Measurements from ENCODE around the gene NTN1. TPM values are rescaled to one million over a fixed set of nuclear protein-coding genes. Genes with fewer than 3 reads are reported as not detected.

Gene NTN1
- total and polyA plus RNA-seq, 2 of the 4 experiments (the other 2 are of a cell fraction): under 0.01 to 0.07 TPM

GRCh38 chr17:9269350-9270035 lies 248.2 kb downstream of the NTN1 start:
- Histone ChIP-seq H3K23ac (ENCODE audit: low read depth, low read length) (no peak overlapping the region), H4K5ac (ENCODE audit: low read depth, low read length) (no peak overlapping the region), H2AFZ (replicated peaks; ENCODE audit: low read length, poor library complexity) (no peak overlapping the region), H3K4ac (ENCODE audit: low read depth, low read length) (no peak overlapping the region), H3K36me3 (ENCODE audit: control insufficient read depth, insufficient read depth, low read length) (no peaks in the 10 kb centered on the region), H3K79me1 (ENCODE audit: low read depth in 1 of 2, low read length in 2 of 2) (no peaks in the 10 kb centered on the region), H4K20me1 (ENCODE audit: insufficient read depth, low read length) (no peaks in the 10 kb centered on the region), H3K56ac (ENCODE audit: extremely low read depth, insufficient read depth, low read length) (no peak overlapping the region), H4K91ac (ENCODE audit: insufficient read depth, low read depth, low read length) (no peak overlapping the region), H3K9me1 (ENCODE audit: insufficient read depth, low read length) (no peaks in the 10 kb centered on the region), H3K4me3 (ENCODE audit: insufficient read depth, low read depth, low read length) (no peak overlapping the region), H2BK5ac (ENCODE audit: low read depth, low read length, poor library complexity, severe bottlenecking) (no peak overlapping the region), H3K4me2 (ENCODE audit: low read depth, low read length) (no peak overlapping the region), H3K9ac (ENCODE audit: low read depth, low read length) (no peak overlapping the region), H3K14ac (replicated peaks; ENCODE audit: low read depth, low read length) (no peak overlapping the region), H4K8ac (ENCODE audit: low read depth in 2 of 2, low read length in 2 of 2) (no peak overlapping the region), H3K9me3 (ENCODE audit: control insufficient read depth, insufficient read depth, low read length) (no peaks in the 10 kb centered on the region), H2BK20ac (ENCODE audit: low read depth, low read length) (no peak overlapping the region), H3K27ac (ENCODE audit: insufficient read depth, low read length) (no peak overlapping the region), H2BK15ac (ENCODE audit: low read depth, low read length) (no peak overlapping the region), H3K18ac (ENCODE audit: low read depth, low read length) (no peak overlapping the region), H3K27me3 (ENCODE audit: control insufficient read depth, insufficient read depth, low read length) (no peaks in the 10 kb centered on the region), H3K4me1 (ENCODE audit: control insufficient read depth, insufficient read depth, low read length) (peaks cover 3% of the 10 kb centered on the region; the same call in 1 of the 2 replicates), H2BK120ac (ENCODE audit: low read depth, low read length) (no peak overlapping the region), H2AK9ac (replicated peaks; ENCODE audit: low read depth, low read length, poor library complexity) (no peak overlapping the region), H2AK5ac (ENCODE audit: low read depth, low read length) (no peak overlapping the region)
- DNase-seq: no peak
- intact Hi-C loops (cut with micrococcal nuclease) (loop anchor here (10.0 kb wide), 2 partner anchors 55 to 95 kb away; no protein-coding TSS in a partner anchor), in situ Hi-C loops (cut with MboI; ENCODE audit: low sequenced_read_pairs) (no loop called here), dilution Hi-C loops (cut with HindIII; ENCODE audit: low sequenced_read_pairs, unreplicated experiment) (no loop called here)
- WGBS, 2 experiments (ENCODE audit: extremely low coverage in 2 of 2, insufficient read length in 1 of 2): no CpG with 5 or more reads among the region's 7 CpGs
- BruUV-seq (replicated peaks): no TSS peak
- ChIA-PET POLR2A (ENCODE audit: unreplicated experiment) (no interaction called here), CTCF (no interaction called here)
- no peak for ATAC-seq (ENCODE audit: low read depth)
- TF ChIP-seq SMC3 (IDR thresholded peaks at IDR 0.05; ENCODE audit: low read depth, low read length) (no peak), MAZ (IDR thresholded peaks at IDR 0.05; ENCODE audit: borderline replicate concordance, low read depth, low read length) (no peak), RAD21 (IDR thresholded peaks at IDR 0.05; ENCODE audit: low read length) (no peak), MXI1 (IDR thresholded peaks at IDR 0.05; ENCODE audit: borderline replicate concordance, low read depth, low read length) (no peak), RCOR1 (IDR thresholded peaks at IDR 0.05; ENCODE audit: insufficient replicate concordance, low read length) (no peak), NFE2L2 (IDR thresholded peaks at IDR 0.05; ENCODE audit: low read depth, low read length) (no peak), CEBPB (IDR thresholded peaks at IDR 0.05; ENCODE audit: low read depth, low read length) (no peak), CHD1 (IDR thresholded peaks at IDR 0.05; ENCODE audit: low read depth, low read length) (no peak), RFX5 (IDR thresholded peaks at IDR 0.05; ENCODE audit: low read depth, low read length) (no peak), BHLHE40 (IDR thresholded peaks at IDR 0.05; ENCODE audit: low read depth, low read length) (no peak), FOS (IDR thresholded peaks at IDR 0.05; ENCODE audit: low read depth, low read length) (no peak), POLR2A (IDR thresholded peaks at IDR 0.05; ENCODE audit: low read depth, low read length) (no peak), MAFK (IDR thresholded peaks at IDR 0.05; ENCODE audit: low read depth, low read length) (no peak)
- TF ChIP-seq, protein P1, sequence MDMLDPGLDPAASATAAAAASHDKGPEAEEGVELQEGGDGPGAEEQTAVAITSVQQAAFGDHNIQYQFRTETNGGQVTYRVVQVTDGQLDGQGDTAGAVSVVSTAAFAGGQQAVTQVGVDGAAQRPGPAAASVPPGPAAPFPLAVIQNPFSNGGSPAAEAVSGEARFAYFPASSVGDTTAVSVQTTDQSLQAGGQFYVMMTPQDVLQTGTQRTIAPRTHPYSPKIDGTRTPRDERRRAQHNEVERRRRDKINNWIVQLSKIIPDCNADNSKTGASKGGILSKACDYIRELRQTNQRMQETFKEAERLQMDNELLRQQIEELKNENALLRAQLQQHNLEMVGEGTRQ (IDR thresholded peaks at IDR 0.05; ENCODE audit: low read depth, low read length): no peak
- TF ChIP-seq, protein P2, sequence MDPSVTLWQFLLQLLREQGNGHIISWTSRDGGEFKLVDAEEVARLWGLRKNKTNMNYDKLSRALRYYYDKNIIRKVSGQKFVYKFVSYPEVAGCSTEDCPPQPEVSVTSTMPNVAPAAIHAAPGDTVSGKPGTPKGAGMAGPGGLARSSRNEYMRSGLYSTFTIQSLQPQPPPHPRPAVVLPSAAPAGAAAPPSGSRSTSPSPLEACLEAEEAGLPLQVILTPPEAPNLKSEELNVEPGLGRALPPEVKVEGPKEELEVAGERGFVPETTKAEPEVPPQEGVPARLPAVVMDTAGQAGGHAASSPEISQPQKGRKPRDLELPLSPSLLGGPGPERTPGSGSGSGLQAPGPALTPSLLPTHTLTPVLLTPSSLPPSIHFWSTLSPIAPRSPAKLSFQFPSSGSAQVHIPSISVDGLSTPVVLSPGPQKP (IDR thresholded peaks at IDR 0.05; ENCODE audit: borderline replicate concordance, low read depth, low read length): no peak
- TF ChIP-seq, protein P3, sequence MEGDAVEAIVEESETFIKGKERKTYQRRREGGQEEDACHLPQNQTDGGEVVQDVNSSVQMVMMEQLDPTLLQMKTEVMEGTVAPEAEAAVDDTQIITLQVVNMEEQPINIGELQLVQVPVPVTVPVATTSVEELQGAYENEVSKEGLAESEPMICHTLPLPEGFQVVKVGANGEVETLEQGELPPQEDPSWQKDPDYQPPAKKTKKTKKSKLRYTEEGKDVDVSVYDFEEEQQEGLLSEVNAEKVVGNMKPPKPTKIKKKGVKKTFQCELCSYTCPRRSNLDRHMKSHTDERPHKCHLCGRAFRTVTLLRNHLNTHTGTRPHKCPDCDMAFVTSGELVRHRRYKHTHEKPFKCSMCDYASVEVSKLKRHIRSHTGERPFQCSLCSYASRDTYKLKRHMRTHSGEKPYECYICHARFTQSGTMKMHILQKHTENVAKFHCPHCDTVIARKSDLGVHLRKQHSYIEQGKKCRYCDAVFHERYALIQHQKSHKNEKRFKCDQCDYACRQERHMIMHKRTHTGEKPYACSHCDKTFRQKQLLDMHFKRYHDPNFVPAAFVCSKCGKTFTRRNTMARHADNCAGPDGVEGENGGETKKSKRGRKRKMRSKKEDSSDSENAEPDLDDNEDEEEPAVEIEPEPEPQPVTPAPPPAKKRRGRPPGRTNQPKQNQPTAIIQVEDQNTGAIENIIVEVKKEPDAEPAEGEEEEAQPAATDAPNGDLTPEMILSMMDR (conservative IDR thresholded peaks at IDR 0.05; ENCODE audit: low read depth, low read length): no peak
